Activated T-cell treated with anti-CD3 and anti-CD28 coated beads for 48 hours (primary cell): ENCODE data around the gene TMEM40.
A peak's percentile ranks its signal among the peaks of the same experiment; 100 is the strongest.
"Not testable (repeated sequence)": the region's sequence is repeated elsewhere in the genome, so short reads cannot be mapped to it uniquely, and the experiment has no call there.

Source experiments
- DNase-seq: peaks from one replicate; pipeline ENCODE4 v3.0.0-alpha.2; 2020; ENCODE audit warnings: low read depth

Gene TMEM40

DNA sequence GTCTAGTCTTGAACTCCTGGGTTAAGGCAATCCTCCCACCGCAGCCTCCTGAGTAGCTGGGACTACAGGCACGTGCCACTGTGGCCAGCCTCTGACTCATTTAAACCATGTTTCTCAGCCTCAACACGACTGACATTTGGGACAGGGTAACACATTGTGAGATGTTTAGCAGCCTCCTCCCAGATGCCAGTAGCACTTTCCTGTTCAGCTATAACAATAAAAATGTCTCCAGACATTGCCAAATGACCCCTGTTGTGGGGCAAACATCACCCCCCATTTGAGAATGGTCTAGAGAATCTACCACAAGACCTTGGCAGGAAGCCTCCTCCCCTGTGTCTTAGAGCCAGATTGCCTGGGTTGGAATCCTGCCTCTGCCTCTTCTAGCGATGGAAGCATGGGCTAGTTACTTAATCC is 8.4 kb downstream of the TMEM40 start:
- peak; percentile 28 for DNase-seq

DNA sequence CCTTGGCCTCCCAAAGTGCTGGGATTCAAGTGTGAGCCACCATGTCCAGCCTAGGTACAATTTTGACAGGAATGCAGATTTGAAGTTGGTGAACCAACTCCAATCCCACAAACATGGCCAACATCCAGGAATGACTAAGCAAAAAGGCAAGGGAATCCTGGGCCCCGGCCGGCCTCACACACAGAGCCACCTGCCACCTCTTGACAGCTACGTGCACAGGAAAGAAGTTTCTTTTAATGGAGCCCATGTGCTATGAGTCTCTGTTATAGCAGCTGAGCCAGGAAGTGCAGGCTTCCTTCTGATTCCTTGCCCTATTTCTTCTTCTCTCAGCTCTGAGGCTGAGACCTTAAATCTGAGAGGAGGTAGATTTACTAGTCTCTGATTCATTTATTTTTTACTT is 8.8 kb downstream of the TMEM40 start:
- DNase-seq: no peak

DNA sequence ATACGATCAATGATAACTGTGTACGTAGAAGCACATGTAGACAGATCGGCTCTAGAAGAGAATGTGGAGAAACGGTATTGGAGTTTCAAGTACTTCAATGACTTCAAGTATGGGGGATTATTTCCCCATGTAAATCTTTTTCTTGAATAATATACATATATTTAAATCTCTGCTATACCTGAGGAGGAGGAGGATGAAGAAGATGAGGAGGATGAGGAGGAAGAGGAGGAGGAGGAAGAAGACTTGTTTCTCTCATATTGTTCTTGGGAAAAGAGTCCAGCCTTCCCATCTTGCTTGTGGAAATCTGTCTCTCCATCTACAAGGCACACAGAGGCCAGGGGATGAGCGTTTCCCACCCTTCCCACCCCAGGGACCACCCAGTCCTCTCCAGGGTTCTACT is 10.6 kb downstream of the TMEM40 start:
- no peak for DNase-seq

- DNase-seq: no peak
Measured at GRCh38 chr3:12746419-12746818, 12.6 kb downstream of the TMEM40 start.

DNA sequence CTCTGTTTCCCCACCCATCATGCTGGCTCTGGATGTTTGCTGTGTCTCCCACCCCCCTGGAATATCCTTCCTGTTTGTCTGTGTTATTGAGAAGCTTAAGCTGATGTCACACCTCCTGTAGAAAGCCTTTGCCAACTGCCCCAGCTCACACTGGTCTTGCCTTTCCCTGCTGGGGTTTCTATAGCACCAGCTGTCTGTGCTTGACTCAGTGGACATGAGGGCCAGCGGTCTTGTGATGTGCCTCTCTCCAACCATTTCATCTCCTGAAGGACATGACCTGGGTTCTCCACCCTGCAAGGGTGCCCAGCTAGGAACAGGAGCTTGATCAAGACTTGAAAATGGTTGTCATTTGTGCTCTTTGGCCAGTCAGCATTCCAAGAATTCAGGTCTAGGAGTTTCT is 14.7 kb downstream of the TMEM40 start:
- no peak for DNase-seq

- no peak for DNase-seq
Measured at GRCh38 chr3:12743583-12743982, 15.5 kb downstream of the TMEM40 start.

DNA sequence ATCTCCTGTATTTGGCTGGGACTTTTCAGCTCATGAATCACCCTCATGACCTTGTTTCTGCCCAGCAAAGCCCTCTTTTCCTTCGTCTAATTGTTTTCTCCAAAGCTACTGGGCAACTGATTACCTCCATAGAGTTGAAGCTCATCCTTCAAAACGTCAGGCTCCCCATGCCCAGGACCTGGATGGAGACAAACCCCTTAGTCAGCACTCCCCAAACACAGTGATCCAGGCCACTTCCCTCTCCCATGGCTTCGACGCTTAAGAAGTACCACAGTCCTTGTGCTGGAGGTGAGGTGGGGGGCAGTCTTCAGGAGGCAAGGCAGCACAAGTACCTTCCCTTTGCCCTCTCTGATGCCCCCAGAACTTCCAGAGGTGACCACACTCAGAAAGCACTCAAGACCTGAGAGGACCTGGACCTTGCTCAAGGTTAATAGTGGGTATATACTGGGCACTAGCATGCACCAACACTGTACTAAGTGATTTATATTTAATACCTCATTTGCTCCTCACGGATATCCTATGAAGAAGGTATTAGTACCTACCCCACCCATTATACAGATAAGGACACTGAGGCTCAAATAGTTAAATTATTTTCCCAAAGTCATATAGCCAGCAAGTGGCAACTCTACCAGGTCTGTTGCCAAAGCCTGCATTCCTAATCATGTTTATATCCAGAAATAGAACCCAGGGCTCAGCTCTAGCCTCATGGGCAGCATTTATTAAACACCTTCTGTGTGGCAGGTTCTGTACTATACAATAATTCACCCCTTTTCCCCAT is 16.5 kb downstream of the TMEM40 start:
- no peak for DNase-seq

GRCh38 chr3:12741209-12741608 is 17.9 kb downstream of the TMEM40 start:
- DNase-seq: no peak

GRCh38 chr3:12737833-12738232 is 21.2 kb downstream of the TMEM40 start:
- no peak for DNase-seq

GRCh38 chr3:12737319-12737718 is 21.7 kb downstream of the TMEM40 start:
- DNase-seq: no peak

DNA sequence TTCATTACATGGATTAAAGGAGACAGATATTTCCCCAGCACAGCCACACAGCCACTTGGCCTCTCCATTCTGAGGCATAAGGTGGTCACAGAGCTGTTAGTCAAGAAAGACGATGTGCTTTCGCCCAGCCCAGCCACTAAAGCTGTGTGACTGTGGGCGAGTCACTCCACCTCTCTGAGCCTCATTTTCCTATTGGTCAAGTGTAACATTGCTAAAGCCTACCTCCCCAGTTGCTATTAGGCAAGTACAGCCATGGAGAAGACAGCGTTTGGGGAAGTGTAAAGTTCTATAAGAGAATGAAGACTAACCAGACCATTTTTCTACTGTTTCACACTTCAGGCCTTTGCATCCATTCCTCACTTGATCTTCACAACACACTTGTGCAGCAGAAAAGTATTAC is 24.1 kb downstream of the TMEM40 start:
- DNase-seq: no peak

GRCh38 chr3:12733566-12733965 is 25.5 kb downstream of the TMEM40 start:
- no peak for DNase-seq

- no peak for DNase-seq
Measured at GRCh38 chr3:12730506-12731242, 28.4 kb downstream of the TMEM40 start.

DNA sequence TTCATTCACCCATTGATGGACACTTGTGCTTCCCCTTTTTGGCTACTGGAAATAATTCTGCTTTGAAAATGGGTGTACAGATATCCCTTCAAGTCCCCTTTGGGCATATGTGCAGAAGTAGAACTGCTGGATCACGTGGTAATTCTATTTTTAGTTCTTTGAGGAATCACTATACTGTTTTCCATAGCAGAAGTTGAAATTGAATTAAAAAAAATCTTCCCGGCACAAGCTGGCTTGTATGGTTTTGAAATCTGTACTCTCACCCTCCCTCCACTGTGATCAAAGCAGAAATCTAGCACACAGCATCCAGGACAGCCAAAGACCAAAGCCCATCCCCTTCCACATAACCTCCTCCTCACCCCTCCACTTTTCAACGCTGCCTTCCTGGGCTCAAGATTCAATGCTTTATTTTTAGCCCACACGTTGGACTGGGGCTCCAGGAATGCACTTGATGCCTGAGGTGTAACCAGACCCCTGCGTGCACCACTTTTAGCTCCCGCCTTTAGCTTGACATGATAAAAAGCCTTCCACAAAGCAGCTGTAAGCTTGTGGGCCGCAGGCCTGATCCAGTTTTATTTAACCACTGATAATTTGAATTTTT is 29.9 kb downstream of the TMEM40 start:
- DNase-seq: no peak

DNA sequence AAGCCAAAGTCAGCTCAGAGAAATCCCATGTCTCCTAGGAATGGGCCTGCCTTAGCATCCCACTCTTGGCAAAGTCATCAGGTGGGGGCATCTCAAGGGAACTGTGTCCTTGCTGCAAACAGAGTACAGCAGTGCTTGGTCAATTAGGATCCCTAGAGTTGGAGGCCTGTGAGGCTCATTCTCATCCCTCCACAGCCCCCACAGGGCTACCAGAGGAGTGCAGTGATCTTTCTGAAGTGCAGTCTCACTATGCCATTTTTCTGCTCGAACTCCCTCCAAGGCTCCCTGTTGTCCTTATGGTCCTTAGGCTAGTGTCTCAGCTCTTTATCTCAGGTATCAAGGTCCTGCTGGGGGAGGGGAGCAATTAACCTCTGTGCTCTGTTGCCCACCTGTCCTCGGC is 31.1 kb downstream of the TMEM40 start:
- DNase-seq: no peak

- no peak for DNase-seq
Measured at GRCh38 chr3:12727481-12727880, 31.6 kb downstream of the TMEM40 start.

DNA sequence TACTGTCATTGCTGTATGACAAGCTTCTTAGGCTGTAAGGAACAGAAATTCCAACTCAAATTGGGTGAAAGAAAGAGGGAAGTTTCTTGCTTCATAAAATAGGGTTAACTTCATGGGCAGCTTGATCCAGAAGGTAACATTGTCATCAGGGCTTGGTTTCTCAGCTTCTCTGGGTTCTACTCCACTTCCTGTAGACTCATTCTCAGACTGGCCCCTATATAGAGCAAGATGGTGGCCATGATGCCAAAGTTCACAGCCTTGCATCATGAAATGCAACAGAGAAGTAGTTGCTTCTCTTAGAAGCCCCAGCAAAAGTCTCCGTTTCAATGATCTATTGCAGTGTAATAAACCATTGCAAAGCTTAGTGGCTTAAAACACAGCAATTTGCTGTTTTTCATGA is 33.6 kb downstream of the TMEM40 start:
- no peak for DNase-seq

- DNase-seq: no peak
Measured at GRCh38 chr3:12724794-12725193, 34.3 kb downstream of the TMEM40 start.

- DNase-seq: not testable (repeated sequence)
Measured at GRCh38 chr3:12723362-12723761, 35.7 kb downstream of the TMEM40 start.

DNA sequence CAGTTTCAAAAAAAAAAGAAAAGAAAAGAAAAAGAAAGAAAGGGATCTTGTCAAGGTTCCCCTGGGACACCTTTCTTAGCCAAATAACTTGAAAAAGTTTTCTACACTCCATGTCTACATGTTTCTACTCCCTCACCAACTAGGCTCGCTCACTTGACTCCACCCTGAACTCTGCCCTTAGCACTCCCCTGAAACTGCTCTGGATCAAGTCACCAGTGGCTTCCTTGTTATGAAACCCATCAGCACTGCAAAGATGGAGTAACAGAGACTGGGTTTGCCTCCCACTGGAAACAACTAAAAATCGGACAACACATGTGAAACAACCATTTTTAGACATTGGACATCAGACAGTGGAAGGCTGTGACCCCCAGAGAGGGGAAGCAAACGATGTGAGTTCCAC is 36.8 kb downstream of the TMEM40 start:
- no peak for DNase-seq

- peak; percentile 56 for DNase-seq
Measured at GRCh38 chr3:12719984-12720898, 38.8 kb downstream of the TMEM40 start.

- DNase-seq: no peak
Measured at GRCh38 chr3:12719541-12719940, 39.5 kb downstream of the TMEM40 start.
